ENCODE measurements around the gene TMEM266.

Gene TMEM266

GRCh38 chr15:76189106-76189505, 129.3 kb downstream of the TMEM266 start:
- DNase-seq = no peak

GRCh38 chr15:76190070-76190564, 130.3 kb downstream of the TMEM266 start:
- DNase-seq = no peak

DNA sequence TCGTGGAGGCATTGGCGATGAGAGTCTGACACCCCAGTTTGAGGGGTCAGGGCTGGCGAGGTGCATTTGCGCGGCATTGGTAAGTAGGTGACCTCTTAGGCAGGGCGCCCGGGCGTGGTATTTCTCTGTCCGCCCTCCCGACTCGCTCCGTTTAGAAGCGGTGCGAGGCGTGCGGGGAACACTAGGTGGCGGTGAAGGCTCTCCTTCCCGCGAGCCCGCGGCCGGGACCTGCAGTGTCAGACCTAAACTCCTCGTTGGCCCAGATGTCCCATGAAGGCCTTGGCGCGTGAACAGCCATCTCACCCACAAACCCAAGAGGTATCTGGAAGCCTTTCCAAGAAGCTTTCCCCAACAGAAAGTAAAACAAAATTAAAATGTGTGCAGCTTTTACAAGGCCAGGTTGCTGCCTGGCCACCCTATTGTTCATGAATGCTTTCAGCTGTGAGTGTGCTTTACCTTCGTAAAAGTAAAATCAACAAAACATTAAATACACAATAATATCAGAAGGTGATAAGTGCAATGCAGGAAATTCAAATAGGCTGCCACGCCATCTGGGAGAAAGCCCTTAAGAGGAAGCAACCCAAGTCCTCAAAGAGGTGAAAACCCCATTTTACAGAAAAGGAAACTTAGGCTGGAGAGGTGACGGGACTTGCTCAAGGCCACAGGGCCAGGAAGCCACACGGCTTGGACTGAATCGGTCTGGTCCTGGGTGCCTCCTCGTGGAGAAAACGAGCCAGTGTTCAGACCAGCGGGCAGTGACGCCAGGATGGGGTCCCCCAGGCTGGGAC, 131.2 kb downstream of the TMEM266 start:
- peak; percentile 66 for DNase-seq

- no peak for DNase-seq
Measured at GRCh38 chr15:76191539-76192244, 131.9 kb downstream of the TMEM266 start.

- no peak for DNase-seq
Measured at GRCh38 chr15:76192715-76193114, 132.9 kb downstream of the TMEM266 start.

DNA sequence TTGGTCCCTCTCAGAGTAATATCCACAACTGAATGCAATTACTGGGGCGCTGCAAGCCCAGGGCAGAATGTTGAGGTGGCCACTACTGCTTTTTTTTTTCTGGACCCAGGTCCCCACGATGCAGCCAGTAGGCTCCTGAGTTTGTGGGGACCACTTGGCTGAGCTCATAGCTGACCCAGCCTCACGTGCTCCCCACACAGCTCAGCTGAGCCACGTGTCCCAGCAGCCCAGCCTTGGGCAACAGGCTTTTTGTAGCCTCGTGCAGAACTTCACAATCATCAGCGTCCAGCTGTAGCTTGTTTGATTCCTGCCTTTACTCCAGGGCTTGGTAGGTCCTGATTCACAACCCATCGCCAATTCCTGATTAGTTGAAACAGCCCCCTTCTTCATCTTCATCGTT, 134.1 kb downstream of the TMEM266 start:
- no peak for DNase-seq

DNA sequence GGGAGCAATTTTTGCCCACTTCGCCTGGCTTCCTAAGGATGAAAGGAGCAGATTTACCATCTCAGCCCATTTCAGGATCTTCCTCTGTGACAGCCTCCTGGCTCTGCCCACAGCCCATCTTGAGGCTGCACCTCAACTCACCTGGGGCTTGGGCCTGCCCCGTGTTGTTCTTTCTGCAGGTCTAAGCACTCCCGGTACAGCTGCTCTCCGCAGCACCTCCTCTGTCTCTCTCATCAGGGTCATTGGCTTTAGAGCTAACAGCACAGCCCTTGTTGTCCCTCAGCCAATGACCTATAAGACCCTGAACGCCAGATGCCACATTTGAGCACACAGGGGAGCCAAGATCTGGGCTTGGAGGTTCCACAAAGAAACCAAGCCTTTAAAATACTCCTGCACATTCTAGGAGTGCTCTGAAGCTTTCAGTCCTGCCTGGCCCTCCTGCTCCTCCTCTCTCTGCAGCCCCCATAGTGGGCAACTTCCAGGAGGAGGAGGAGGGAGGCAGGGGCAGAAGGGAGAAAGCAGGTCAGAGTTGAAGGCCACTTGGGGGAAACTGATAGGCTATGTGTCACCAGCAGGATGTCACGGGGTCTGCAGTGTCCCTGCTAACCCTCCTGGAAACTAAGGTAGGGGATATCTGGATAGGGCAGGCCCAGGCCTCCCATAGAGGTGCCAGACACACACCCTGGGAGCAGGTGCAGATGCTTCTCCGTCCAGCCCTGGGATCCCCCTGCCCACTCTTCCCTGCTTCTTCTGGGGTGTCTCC, 135.9 kb downstream of the TMEM266 start:
- no peak for DNase-seq

GRCh38 chr15:76196269-76197231, 136.8 kb downstream of the TMEM266 start:
- peak; percentile 86 for DNase-seq

GRCh38 chr15:76197703-76198455, 138.1 kb downstream of the TMEM266 start:
- DNase-seq = peak; percentile 64

DNA sequence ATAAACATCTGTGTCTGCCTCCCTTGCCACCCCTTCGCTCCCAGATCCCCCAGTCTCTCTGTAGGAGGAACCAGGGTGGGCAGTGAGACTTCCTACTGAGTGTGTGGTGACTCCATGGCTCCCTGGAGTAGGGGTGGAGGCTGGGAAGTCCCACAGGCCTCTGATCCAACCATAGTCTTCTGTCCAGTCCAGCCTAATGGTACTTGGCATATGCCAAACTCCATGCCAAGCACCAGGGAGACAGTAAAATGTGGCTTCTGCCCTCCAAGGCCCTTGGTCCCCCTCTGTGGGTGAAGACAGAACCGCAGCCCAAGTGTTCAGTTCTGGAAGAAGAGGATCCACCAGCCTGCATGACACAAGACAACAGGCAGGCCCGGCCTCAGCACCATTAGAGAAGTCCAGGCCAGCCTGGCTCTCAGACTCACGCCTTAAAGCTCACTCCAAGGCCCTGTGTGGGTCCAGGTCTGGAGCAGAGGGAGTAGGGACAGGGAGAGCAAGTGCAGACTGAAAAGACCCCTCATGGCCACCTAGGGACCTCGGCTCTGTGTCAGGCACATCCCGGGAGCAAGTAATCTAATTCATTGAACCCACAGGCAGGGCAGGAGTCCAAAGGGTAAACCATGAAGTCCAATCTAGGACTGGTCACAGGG, 138.8 kb downstream of the TMEM266 start:
- no peak for DNase-seq

DNA sequence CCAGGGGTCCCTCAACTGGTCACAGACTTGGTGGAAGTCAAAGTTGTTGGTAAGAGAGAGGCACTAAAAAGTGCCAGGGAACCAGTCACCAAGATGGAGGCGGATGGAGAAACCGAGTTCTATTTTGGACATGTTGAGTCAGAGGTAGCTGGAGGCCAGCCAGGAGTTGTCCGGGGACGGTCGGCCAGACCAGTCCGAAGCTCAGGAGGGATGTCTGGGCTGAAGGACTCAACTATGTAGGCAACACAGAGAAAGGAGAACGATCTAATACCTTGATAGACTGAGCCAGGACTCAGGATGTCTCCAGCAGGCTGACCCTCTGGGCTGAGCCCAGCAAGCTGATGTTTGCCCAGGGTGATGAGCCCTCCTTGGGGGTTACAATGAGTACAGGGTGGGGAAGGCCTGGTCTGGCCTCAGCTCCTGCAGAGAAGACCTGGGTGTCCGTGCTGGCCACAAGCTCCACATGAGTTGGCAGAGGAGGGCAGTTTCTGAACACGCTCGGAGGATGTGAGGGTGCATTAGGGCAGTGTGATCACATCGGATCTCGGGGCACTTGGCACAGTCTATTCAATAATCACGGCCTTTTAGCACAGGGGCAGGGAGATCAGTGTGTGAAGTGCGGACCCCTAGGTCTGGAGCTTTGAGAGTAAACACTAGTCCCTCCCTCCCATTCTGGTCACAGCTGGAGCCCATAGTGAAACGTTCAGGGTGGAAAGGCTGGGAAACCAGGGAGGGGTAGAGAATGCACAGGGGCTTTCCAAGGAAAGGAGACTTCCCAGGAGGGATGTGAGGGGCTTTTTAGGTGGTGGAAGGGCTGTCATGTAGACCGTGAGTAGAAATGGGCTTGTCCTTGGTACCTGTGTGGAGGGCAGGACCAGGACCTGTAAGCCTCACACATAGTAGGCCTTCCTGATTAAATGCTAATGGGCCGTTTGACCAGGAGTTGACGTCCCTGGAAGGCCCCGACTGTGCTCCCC, 139.6 kb downstream of the TMEM266 start:
- DNase-seq = no peak

DNA sequence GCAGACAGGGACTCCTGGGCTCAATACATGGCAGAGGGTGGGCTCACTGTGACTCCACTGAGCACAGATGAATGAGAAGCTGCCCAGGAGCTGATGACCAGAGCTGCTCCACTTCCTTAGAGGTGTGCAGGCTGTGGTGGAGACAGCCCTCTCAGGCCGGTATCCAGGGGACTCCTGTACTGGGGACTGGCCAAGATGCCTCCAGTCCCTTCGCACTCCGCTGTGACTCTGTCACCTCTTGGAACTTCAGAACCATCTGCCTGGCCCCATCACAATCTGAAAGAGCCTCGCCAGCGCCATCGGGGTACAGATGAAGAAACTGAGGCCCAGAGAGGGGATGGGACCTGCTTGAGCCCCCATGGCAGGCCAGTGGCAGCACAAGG, 140.3 kb downstream of the TMEM266 start:
- no peak for DNase-seq

DNA sequence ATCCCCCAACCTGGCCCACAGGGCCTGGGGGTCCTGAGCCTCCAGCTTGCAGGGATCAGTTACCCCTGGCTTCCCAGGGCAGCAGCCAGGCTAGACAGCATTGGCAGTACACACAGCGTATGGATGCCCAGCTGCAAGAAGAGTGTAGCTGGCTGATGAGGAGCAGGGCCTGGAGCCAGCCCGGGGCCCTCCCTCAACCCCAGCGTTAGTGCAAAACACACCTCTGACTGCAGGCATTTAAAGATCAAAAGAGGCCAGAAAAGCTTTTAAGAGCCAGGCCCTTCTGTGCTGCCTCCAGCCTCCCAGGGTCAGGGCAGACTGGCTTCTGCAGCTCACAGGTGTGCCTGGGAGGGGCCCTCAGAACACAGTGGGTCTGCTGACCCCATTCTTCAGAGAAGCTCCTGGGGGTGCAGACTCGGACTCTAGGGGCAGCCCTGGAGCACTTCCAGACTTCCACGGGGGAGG, 140.9 kb downstream of the TMEM266 start:
- no peak for DNase-seq

DNA sequence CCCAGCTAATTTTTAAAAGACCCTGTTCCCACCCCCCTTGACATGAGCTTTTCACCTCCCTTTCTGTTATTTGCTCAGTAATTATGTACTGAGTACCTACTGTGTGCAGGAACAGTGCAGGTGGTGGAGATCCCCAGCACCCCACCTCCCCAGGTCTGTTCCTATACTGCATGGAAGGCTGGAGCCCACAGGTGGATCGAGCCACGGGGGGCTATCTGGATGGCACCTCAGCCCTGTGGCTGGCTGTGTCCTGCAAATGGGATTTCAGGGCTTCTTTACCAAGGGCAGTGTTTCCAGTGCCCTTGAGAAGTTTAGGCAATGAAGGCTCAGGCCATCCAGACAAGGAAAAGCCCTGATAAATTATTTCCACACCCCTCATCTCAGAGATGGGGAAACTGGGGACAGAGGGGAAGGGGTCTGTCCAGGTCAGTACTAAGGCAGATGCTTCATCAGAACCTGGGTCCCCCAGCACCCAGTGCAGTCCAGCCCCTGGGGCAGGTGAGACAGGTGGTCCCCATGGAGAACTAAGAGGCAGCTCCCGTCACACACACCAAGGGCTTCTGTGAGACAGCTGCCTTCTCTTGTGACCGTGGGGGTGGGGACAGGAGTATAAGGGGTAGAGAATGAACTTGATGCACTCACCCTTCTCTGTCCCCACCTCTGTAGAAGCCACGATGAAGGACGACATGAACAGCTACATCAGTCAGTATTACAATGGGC, 141.9 kb downstream of the TMEM266 start:
- no peak for DNase-seq

- DNase-seq = no peak
Measured at GRCh38 chr15:76203346-76204108, 143.7 kb downstream of the TMEM266 start.

GRCh38 chr15:76204109-76204845, 144.5 kb downstream of the TMEM266 start:
- no peak for DNase-seq

GRCh38 chr15:76204916-76205460, 145.2 kb downstream of the TMEM266 start:
- no peak for DNase-seq

Data from NCI-H226 (cell line).